NCI-H446 (cell line): Measurements from ENCODE around the gene ALDH16A1.

ENCODE experiments used
- DNase-seq, 2 experiments: peaks; one replicate each; lab custom pipeline; 2025; lab: John Stamatoyannopoulos, UW

The ALDH16A1 gene

DNA sequence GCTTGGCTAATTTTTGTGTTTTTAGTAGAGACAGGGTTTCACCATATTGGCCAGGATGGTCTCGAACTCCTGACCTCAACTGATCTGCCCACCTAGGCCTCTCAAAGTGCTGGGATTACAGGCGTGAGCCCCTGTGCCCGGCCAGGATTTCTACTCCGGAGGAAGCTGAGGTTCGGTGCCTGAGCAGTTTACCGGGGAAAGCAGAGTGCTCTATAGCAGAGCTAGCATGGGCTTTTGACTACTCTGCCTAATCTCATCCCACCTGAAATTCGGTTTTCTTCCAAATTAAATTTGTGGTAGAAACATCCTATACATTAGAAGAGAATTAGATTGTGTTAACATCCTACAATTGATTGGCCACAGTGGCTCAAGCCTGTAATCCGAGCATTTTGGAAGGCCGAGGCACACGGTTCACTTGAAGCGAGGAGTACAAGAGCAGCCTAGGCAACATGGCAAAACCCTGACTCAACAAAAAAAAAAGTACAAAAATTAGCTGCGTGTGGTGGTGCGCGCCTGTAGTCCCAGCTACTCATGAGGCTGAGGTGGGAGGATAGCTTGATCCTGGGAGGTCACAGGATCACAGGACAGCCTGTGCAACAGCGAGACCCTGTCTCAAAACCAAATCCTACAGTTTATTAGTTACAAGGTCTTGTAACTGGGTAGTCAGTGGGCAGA, 36.0 kb downstream of the ALDH16A1 start:
- no peak for DNase-seq

DNA sequence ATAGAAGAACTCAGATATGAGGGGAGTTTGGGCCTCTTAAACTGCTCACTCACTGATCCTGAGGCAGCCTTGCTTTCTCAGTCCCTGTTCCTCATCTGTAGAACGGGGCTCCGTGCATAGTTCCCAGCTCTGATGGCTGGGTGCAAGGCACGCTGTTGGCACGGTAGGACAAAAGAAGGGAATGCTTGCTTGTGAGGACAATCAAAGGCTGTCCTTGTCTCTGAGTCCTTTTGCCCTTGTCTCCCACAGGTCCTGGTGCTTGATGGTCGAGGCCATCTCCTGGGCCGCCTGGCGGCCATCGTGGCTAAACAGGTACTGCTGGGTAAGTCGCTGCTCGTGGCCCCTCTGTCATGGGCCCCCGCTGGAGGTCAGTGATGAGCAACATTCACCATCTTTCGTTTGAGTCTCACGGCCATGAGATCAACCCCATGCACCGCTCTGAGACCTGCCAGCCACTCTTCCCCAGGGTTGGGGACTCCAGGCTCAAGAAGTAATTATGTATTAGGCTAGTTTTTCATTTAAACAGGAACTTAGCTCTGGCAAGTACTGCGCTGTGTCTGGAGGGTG, 36.7 kb downstream of the ALDH16A1 start:
- DNase-seq = no peak

DNA sequence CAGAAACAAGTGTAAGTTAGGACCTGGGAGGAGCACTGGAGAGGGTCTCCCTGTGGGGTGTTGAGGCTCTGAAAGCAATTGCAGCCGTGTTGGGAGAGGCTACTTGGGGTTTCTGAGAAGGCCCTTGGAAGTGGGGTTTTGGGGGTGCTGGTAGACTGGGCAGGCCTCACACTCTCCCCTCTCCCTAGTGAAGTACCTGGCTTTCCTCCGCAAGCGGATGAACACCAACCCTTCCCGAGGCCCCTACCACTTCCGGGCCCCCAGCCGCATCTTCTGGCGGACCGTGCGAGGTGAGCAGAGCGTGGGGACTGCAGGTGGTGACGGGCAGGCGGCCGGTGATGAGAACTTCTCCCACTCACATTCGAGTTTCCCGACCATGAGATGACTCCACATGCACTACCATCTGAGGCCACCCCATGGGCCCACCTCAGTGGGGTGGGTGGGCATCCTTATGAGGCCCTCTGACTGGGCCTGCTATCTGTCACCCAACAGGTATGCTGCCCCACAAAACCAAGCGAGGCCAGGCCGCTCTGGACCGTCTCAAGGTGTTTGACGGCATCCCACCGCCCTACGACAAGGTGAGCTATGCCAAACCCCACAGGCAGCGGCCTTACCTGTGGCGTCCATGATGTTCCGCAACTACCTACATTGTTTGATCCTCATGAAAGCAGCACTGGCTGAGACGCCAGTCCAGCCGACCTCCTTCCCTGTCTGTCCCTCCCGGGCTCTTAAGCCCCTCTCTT, 37.4 kb downstream of the ALDH16A1 start:
- DNase-seq = no peak

DNA sequence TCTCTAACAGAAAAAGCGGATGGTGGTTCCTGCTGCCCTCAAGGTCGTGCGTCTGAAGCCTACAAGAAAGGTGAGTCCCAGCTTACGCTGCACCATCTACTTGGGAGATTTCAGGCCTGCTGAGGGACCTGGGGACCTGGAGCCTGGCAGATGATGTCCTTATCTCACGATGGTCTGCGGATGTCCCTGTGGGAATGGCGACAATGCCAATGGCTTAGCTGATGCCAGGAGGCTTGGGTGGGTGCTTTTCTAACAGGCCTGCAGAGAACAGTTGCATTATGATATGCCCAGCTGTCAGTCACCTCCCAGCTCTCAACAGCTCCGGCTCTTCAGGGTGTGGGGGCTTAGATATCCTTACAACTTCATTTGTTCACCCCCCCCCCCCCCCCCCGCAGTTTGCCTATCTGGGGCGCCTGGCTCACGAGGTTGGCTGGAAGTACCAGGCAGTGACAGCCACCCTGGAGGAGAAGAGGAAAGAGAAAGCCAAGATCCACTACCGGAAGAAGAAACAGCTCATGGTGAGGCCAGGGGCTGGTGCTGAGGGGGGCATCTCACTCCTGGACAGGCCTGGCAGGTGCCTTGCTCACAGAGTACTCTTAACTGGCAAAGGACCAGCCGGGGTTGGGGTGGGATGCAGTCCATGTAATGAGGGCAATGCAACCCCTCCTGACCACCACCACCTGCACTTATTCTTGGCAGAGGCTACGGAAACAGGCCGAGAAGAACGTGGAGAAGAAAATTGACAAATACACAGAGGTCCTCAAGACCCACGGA, 38.2 kb downstream of the ALDH16A1 start:
- no peak for DNase-seq

DNA sequence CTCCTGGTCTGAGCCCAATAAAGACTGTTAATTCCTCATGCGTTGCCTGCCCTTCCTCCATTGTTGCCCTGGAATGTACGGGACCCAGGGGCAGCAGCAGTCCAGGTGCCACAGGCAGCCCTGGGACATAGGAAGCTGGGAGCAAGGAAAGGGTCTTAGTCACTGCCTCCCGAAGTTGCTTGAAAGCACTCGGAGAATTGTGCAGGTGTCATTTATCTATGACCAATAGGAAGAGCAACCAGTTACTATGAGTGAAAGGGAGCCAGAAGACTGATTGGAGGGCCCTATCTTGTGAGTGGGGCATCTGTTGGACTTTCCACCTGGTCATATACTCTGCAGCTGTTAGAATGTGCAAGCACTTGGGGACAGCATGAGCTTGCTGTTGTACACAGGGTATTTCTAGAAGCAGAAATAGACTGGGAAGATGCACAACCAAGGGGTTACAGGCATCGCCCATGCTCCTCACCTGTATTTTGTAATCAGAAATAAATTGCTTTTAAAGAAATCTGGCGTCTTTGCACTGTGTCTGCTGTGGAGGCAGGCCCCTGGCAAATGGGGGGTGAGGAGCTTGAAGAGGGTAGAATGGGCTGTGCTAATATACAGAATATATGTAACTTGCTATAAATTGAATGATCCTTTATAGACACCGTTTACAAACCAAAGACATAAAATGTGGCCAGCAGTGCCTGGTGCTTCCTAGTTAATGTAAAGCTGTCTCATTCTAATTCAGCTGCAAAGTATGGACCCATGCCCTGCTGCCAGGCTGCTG, 39.0 kb downstream of the ALDH16A1 start:
- no peak for DNase-seq

DNA sequence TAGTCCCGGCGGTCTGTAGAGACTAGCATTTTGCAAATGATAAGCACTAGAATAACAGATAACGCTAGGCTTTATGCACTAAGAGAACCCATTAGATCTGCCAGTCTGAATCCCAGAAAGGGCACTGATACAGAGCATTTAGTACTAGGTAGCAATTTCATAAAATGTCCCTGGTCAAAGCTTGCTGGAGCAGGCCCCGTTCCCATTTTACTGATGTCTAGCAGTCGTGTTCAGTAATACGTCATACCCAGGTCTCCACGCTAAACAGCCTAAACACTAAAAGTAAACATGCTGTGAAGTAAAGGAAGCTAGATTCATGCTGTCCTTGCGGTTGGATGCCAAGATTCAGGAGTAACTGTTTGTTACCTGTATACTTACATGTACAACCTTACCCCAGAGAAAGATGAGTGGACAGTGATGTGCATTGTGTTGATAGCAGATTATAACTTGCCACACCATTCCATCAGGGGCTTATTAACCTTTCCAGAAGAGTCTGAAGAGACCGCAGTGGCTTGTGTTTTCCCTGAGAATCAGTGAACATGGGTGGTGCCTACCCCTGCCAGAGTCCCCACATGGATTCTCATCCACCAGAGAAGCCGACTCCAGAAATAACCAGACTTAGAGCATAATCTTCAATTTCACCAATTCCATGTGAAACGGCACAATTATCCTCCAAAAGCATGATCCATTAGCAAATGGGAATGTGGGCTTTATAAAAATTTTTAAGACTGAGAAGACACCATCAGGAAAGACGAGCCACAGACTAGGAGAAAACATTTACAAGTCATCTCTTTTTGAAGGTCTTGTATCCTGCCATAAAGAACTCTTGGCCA, 39.8 kb downstream of the ALDH16A1 start:
- no peak for DNase-seq

DNA sequence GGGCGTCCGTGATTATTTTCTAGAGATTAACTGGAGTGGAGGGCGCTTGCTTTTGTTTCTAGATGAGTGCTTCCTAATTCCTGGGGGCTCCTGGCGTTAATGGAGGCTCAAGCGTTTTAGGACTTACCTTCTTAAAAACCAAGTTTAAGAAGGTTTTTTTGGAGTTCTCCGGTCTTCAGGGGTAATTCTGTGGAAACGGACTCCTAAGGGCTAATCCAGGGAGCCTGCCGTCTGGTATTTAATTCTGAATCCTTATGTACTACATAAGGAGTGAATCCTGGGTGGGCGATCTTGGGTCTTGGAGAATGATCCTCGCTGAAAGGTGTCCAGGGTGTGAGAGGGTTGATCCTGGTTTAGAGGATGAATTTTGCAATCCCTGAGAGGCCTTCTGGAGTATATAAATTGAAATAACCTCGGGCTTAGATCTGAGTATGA, 43.6 kb downstream of the ALDH16A1 start:
- no peak for DNase-seq

DNA sequence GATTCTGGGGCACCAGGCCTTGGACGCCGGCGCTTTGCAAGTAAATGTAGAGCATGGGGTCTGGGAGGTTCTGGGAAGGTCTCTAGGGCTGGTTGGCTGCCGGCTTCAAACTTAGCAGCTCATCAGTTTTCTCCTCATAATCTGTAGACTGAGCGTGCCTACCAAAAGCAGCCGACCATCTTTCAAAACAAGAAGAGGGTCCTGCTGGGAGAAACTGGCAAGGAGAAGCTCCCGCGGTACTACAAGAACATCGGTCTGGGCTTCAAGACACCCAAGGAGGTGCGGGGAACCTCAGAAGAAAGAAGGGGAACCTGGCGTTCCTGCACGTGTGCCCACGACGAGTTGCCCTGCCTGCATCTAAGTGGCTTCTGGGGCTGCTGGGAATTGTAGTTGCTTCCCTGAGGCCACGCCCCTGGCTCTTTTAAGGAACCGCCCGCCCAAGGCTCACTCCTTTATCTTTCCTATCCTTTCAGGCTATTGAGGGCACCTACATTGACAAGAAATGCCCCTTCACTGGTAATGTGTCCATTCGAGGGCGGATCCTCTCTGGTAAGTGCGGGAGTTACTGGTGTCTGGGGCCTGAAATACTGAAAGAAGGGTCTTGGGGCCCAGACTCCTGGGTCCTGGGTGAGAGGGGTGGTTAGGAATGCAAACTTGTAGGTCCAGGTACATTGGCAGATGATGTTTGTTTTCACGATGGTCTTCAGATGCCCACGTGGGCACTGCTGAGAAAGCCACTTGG, 44.2 kb downstream of the ALDH16A1 start:
- peak; percentile 30 to 61 for DNase-seq

DNA sequence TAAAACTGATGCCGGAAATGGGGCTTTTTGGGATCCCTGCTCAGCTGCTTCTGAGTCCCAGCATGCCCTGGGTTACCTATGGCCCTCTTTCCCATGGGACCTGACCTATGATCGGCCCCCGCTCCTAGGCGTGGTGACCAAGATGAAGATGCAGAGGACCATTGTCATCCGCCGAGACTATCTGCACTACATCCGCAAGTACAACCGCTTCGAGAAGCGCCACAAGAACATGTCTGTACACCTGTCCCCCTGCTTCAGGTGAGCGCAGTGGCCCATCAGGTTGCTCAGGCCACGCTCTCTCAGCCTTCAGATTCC, 44.7 kb downstream of the ALDH16A1 start:
- DNase-seq = no peak

DNA sequence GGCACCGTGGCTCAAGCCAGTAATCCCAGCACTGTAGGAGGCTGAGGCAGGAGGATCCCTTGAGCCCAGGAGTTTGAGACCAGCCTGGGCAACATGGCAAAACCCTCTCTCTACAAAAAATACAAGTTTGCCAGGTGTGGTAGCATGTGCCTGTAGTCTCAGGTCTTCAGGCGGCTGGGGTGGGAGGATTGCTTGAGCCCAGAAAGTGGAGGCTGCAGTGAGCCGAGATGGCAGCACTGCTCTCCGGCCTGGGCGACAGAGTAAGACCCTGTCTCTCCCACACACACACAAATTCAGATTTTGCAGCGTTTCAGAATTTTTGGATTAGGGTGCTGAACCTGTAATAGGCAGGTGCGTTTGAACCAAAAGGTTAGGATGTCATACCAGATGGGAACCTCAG, 45.5 kb downstream of the ALDH16A1 start:
- DNase-seq = no peak

DNA sequence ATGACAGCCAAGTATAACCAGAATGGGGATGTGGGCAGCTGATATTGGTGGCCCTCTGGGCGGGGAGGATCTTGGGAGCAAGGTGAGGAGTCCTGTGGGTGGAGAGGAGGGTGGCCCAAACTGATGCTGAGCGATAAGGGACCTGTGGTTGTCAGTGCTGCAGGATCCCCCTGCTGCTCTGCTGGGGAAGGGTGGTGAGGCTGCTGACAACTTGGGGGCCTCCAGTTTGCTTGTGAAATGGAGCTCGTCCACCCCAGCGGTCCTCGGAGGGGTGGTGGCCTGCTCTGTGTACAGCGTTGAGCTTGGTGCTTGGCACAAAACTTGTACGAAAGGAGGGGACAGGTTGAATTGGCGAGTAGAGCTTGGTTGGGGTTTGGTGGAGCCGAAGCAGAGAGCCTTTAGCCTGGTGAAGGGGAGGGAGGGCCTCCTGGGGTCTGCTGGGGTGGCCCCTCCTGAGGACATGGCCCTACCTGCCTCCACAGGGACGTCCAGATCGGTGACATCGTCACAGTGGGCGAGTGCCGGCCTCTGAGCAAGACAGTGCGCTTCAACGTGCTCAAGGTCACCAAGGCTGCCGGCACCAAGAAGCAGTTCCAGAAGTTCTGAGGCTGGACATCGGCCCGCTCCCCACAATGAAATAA, 46.1 kb downstream of the ALDH16A1 start:
- no peak for DNase-seq

DNA sequence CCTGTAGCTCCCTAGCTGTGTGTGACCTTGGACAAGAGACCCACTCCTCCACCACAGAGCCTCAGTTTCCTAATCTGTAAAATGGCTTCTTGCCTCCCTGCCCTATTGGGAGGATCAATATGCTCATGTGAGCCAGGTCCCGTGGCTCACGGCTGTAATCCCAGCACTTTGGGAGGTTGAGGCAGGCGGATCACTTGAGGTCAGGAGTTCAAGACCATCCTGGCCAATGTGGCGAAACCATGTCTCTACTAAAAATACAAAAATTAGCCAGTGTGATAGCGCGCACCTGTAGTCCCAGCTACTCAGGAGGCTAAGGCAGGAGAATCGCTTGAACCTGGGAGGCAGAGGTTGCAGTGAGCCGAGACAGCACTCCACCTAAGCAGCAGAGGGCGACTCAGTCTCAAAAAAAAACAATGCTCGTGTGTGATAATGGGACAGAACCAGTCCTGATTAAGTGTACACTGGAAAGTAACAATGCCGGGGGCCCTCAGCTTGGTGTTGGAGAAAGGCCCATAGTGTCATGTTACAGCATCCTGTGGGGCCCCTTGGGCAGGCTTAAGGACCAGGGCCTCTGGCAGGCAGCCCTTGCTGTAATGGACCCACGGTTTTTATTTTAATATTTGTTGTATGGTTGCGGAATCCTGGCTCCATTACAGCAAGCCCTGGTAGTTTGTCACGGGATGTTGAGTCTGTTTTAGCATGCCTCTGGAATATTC, 50.0 kb downstream of the ALDH16A1 start:
- DNase-seq = peak; percentile 48 to 61

DNA sequence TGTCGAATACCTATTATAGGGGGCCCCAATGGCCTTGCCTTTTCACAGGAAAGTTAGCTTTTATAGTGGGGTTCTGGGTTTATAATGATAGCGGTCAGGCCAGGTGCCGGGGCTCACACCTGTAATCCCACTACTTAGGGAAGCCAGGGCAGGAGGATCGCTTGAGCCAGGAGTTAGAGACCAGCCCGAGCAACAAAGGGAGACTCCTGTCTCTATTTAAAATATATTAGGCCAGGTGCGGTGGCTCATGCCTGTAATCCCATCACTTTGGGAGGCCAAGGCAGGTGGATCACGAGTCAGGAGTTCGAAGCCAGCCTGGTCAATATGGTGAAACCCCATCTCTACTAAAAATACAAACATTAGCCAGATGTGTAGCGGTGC, 50.5 kb downstream of the ALDH16A1 start:
- no peak for DNase-seq

DNA sequence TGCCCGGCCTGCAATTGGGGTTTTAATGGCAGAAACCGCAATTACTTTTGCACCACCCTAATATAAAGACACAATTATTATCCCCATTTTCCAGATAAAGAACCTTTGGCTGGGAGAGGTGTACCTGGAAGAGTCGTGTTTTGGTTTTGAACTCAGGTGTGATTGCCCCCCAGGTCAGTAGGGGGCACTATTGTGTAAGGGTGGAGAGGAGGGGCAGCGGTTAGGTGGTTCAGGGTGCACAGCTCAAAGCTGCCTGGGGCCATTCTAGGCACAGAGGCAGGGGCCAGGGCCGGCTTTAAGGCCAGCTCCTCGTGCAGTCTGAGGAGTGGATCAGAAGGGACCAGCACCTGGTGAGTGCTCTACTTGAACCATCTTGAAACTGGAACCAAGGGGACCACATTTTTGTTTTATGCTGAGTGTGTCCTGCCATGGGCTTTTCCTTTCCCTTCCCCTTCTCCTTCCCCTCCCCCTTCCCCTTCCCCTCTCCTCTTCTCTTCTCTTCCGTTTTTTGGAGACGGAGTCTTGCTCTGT, 53.6 kb downstream of the ALDH16A1 start:
- DNase-seq = peak; percentile 55 to 63

DNA sequence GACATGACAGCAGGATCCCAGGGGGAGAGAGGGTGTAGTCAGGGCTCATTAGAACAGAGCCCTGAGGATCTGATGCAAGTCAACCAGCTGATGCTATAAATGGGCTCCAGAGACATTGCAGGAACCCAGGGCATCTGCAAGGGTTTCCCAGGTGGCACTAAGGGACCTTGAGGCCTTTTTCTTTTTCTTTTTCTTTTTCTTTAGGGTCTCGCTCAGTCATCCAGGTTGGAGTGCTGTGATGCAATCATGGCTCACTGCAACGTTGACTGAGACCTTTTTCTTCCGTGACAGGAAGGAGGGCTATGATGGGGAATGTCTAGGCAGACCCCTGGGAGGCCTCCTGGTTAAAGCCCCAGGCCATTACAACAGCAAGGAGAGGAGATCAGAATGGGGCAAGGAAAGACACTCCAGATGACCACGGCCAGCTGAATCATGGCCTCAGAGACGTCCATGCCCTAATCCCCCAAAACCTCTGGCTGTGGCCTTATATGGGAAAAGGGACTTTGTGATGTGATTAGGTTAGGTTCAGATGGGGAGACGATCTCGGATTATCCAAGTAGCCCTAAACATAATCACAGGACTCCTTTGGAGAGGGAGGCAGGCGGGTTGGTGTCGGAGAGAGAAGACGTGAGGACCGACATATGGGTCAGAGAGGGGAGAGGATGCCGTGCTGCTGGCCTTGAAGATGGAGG, 54.9 kb downstream of the ALDH16A1 start:
- DNase-seq = no peak

DNA sequence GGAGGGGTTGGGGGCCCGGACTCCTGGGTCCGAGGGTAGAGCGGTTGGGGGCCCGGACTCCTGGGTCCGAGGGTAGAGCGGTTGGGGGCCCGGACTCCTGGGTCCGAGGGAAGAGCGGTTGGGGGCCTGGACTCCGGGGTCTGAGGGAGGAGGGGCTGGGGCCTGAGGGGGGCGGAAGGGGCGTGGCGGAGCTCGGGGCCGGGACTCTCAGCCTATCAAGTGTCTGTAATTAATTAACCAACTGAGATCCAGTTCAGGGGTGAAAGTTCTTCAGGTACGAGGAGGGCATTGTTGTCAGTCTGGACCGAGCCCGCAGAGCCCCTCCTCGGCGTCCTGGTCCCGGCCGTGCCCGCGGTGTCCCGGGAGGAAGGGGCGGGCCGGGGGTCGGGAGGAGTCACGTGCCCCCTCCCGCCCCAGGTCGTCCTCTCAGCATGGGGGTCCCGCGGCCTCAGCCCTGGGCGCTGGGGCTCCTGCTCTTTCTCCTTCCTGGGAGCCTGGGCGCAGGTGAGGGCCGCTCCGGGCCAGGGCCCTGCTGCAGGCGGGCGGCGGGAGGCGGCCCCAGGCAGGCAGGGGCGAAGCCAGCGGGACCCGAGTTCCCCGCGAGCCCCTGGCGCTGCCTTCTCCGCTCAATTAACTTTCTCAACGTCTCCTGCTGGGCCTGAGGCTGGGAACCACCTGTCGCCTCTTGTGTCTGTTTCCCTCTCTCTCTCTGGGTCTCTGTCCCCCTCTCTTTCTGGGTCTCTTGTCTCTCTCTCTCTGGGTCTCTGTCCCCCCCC, 60.1 kb downstream of the ALDH16A1 start:
- peak in 1 of 2 experiments; percentile 63 for DNase-seq

DNA sequence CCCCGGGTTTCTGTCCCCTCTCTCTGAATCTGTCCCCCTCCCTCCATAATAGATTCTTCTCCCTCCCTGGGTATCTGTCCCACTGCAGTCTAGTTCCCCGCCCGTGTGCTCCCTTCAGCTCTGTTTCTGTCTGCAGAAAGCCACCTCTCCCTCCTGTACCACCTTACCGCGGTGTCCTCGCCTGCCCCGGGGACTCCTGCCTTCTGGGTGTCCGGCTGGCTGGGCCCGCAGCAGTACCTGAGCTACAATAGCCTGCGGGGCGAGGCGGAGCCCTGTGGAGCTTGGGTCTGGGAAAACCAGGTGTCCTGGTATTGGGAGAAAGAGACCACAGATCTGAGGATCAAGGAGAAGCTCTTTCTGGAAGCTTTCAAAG, 60.7 kb downstream of the ALDH16A1 start:
- DNase-seq = no peak

DNA sequence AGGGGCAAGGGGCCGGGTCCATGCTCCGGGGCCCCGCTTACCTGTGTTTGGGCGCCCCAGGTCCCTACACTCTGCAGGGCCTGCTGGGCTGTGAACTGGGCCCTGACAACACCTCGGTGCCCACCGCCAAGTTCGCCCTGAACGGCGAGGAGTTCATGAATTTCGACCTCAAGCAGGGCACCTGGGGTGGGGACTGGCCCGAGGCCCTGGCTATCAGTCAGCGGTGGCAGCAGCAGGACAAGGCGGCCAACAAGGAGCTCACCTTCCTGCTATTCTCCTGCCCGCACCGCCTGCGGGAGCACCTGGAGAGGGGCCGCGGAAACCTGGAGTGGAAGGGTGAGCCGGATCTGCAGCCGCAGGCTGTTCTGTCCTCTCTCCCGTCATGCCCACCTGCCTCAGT, 61.1 kb downstream of the ALDH16A1 start:
- DNase-seq = no peak
